GM04504 (cell line): ENCODE measurements around the gene HNRNPL.
"Not testable (repeated sequence)": the region's sequence is repeated elsewhere in the genome, so short reads cannot be mapped to it uniquely, and the experiment has no call there.

Experiments used
- DNase-seq: peaks from one replicate; pipeline ENCODE4 v3.0.0-alpha.2; 2012; ENCODE audit warnings: low read depth

Gene HNRNPL

DNA sequence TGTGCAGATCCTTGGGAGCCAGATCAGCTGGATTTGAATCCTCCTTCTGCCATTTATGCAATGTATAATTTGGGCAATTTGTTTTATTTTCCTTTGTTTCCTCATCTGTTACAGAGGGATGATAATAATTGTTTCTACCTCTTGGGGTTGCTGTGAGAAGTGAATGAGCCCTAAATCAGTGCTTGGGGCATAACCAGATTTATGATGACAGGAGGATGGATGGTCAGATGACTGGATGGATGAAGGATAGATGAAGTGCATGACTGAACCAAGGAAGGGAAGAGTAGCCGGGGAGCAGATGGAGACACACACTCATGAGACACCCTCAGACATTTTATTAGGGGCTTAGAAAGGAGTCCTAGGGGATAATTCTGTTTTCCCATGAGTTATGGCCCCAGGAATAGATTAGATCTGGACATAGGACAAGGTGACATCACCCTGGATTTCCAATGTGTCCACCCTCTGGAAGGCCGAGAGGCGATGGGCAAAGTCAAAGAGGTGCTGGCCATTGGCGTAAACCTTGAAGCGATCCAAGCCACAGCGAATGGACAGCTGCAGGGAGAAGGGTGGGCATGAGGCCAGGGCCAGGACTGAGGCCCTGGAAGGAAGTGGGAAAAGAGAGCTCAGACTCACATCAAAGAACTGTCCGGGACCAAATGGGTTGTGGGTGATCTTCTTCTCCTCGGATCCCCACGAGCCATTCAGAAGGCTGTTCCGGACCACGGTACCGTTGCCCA, 48.3 kb downstream of the HNRNPL start:
- DNase-seq: no peak

DNA sequence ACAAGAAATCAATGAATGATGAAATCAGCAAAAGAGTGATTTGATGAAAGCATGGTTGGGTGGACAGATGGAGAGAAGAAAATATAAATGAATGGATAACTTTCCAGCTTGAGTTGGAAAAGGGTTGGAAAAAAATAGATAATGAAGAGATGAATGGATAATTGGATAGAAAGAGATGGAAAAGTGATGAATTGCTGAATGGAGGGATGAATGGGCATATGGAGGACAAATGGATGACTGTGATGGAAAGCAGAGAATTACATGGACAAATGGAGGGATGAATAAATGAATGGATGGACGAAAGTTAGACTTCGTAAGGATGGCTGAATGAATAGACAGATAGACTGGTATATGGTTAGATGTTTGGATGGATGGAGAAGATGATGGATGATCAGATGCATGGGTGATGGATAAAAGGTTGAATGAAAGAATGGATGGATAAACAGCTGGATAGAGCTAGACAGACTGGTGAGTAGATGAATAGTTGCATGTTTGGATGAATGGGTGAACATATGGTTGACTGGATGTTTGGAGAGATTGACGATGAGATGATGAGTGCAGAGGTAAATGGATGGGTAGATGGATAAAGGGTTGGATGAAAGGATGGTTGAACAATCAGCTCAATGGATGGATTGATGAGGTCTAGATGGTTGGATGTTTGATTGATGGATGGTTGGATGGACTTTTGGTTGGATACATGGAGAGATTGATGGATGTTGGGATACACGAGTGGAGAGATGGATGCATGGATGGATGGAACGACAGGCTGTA, 49.0 kb downstream of the HNRNPL start:
- DNase-seq: no peak

DNA sequence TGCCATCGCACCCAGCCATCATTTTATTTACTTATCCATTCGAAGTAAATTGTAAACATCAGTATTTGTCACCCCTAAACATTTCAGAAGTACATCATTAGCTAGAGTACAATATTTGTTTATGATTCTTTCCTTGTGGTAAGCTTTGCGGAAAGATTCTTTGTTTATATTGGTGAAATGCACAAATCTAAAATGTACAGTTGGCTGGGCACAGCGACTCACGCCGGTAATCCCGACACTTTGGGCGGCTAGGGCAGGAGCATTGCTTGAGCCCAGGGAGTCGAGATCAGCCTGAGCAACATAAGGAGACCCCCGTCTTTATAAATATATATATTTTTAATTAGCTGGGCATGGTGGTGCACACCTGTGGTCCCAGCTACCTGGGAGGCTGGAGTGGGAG, 50.7 kb downstream of the HNRNPL start:
- no peak for DNase-seq

GRCh38 chr19:38797781-38798180, 52.0 kb downstream of the HNRNPL start:
- not testable (repeated sequence) for DNase-seq

GRCh38 chr19:38796154-38796553, 53.6 kb downstream of the HNRNPL start:
- no peak for DNase-seq

DNA sequence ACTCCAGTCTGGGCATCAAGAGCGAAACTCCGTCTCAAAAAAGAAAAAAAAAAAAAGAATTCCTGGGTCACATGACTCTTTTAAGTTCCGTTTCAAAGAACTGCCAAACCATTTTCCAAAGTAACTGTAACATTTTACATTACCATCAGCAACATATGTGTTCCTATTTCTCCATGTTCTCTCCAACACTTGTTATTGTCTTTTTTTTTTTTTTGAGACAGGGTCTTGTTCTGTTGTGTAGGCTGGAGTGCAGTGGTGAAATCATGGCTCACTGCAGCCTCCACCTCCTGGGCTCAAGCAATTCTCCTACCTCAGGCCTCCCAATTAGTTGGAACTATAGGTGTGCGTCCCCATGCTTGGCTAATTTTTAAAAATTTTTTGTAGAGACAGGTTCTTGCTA, 54.2 kb downstream of the HNRNPL start:
- no peak for DNase-seq

DNA sequence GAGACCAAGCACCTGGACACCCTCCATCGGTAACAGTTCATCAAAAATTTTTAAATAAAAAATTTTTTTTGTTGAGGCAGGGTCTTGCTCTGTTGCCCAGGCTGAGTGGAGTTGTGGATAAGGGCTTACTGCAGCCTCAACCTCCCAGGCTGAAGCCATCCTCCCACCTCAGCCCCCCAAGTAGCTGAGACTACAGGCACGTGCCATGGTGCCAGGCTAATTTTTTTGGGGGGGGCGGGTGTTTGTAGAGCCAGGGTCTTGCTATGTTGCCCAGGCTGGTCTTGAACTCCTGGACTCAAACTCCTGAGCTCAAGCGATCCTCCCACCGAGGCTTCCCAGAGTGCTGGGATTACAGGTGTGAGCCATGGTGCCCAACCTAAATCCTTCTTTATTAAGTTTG, 56.1 kb downstream of the HNRNPL start:
- no peak for DNase-seq

DNA sequence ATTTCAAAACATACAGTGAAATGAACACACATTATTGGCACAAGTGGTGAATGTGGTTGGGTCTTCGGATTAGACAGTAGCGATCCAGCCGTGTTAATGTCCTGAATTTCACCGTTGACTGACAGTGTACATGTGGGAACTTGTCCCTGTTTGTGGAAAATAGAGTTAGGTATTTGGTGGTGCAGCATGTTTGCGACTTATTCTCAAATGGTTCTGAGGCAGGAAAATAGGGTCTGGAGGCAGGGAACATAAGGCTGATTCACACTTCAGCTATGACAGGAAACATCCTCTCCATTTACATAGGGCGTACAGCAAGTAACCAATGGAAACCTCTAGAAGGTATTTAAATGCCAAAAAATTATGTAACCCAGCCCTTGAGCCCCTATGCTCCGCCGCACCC, 56.6 kb downstream of the HNRNPL start:
- no peak for DNase-seq

DNA sequence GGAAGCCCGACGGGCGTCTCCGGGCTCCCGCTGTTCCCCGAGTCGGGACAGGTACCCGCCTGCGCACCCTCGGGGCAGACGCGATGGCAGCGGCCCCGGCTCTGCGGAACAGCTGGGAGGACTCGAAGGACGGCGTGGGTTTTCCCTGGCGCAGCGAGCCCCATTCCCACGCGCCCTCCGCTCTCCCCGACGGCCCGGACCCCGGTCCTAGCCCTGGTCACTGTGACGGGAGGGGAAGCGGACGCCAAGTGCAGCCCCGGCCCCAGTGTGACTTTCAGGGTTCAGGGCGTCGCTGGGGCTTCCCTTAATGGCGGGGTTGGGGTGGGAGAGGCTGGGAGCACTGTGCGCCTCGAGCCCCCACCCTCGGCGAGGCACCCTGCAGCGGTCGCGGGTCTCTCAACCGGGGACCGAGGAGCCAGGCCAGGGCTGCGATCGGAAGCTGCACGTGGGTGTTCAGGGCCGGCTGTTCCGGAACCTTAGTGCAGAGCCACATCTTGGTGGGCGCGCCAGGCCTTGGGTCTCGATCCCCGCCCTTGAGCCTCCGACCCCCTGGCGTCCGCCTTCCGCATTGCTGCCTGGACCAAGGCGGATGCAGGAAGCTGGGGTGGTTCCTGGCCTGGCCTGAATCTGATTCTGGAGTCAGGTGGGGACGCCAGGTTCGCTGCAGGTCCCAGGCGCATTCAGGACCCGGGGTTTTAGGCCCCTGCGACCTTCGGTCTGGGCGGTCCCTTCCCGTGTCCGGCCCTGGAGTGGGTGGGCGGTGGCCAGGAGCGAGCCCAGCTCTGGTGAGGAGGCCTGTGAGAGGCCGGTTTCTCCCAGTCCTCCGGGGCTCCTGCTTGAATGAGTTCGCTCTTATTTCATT, 57.3 kb downstream of the HNRNPL start:
- no peak for DNase-seq

- DNase-seq: not testable (repeated sequence)
These were observed 58.2 kb downstream of the HNRNPL start for GRCh38 chr19:38791451-38792064.

DNA sequence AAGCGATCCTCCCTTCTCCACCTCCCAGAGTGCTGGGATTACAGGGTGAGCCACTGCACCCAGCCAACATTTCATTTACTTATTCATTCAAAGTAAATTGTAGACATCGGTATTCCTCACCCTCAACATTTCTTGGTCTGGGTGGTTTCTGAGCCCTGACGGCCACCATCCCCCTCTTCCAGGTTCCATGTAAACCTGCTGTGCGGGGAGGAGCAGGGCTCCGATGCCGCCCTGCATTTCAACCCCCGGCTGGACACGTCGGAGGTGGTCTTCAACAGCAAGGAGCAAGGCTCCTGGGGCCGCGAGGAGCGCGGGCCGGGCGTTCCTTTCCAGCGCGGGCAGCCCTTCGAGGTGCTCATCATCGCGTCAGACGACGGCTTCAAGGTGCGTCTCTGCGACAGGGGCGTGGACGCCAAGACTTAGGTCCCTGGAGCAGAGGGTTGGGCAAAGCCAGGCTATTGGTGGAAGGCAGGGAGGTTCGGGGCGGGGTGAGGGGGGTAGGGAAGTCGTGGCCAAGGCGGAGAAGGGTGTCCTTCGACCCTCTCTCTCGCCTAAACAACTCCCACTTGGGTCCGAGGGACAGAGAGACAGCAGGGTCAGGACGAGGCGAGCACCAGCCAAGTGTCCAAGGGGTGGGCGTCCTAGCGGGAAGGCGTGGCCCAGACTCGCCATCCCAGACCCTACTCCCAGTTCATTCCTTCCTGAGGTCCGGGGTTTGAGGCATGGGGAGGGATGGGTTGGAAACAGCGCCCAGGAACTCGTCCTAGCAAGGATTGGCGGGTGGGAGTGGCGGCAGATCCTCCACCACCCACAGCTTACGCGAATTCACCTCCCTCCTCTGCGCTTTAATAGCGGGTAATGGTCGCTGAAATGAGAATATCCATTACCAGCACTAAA, 59.0 kb downstream of the HNRNPL start:
- not testable (repeated sequence) for DNase-seq

DNA sequence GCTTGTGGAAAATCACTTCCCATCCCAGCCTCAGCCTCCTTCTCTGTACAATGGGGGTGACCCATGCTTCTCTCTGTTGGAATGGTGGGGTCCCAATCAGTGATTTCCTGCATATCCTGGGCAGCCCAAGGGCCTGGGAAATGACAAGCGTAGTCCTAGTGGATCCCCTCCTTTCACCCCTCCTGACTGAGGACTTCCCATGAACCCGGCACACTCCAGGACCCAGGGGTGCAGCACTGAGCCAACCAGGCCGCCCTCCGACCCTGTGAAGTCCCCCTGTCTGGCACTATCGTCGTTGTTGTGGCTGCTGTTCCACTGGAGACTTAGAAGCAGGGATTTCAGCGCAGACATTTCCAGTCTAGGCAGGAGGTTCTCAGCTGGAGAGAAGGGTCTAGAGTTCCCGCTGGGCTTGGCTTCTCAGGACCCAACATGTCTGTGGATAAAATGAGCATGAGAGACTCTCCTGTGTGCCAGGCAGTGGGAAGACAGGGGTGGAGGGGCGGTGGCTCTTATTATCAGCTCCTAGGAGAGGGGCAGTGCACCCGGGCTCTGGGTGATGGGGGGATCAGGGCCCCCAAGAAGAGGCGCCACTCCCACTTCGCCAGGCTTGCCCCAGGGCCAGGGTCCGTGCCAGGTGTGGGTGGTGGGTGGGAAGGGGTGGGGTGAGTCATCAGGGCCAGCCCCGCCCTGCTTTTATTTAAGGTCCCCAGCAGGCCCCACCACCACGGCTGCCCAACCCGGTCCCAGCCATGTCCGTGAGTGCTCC, 61.1 kb downstream of the HNRNPL start, which contains the start of gene LGALS7B:
Gene LGALS7B, plus strand, starts transcription at position 723 of the 766 bp plus-strand sequence. Its CDS starts 27 bp downstream, at position 750.
- DNase-seq: no peak

DNA sequence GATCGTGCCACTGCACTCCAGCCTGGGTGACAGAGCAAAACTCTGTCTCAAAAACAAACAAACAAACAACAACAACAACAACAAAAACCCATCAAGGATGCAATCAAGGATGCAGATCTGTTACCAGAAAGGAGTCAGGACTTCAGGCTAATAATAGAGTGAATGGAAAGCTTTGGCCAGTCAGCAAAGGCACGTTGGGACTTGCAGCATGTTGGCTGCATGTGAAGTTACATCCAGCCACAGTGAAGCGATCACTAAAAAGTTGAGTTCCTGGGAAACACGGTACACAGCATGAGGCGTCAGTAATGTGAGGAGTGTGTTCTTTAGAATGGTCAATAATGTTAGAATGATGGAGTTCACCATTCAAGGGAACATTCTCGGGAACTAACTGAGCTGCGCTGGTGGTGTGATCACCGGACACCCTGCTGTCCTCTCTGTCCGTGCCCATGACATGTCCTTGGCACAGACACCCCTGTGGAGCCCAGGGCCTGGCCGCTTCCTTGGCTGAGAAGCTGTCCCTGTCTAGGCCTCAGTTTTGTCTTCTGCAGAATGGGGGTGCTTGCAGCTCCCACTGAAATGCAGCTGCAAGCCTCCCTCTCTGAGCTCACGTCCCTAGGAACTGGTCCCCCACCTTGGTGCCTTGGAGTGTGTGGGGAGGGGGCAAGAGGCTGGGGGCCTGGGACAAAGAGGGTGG, 63.1 kb downstream of the HNRNPL start:
- DNase-seq: no peak
